ENCODE data around the gene PBRM1. TPM values are rescaled to one million over a fixed set of nuclear protein-coding genes. Genes with fewer than 3 reads are reported as not detected.

PBRM1 gene
- polyA plus RNA-seq, 1 donor (not counting 4 experiments of a cell fraction or from before 2014, with no cell fraction given), result 26.0 TPM

DNA sequence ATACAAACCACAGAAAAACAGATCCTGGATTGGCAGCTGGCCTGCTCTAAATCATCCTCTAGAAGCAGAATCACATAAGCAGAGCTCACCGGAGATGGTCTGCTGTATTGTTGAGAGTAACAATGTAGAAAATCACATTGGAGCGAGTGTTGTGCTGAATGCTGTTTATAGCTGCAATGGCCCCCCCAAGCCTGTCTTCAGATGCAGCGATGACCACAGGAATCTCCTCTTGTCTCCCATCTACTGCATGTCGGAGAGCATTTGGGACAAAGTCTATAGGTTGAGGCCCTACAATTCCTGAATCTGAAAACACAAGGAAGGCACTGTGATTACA, 11.9 kb upstream of the PBRM1 start:
- H3K27ac ChIP-seq (ENCODE audit: control insufficient read depth, insufficient read depth, low read length), result no peak overlapping the region
- no peak for FAIRE-seq
- H3K9me3 ChIP-seq (ENCODE audit: control insufficient read depth, low read depth, low read length), result no peaks in the 10 kb centered on the region
- TF ChIP-seq EZH2 (IDR thresholded peaks at IDR 0.05; ENCODE audit: low read length), result no peak
- TF ChIP-seq, protein P1, sequence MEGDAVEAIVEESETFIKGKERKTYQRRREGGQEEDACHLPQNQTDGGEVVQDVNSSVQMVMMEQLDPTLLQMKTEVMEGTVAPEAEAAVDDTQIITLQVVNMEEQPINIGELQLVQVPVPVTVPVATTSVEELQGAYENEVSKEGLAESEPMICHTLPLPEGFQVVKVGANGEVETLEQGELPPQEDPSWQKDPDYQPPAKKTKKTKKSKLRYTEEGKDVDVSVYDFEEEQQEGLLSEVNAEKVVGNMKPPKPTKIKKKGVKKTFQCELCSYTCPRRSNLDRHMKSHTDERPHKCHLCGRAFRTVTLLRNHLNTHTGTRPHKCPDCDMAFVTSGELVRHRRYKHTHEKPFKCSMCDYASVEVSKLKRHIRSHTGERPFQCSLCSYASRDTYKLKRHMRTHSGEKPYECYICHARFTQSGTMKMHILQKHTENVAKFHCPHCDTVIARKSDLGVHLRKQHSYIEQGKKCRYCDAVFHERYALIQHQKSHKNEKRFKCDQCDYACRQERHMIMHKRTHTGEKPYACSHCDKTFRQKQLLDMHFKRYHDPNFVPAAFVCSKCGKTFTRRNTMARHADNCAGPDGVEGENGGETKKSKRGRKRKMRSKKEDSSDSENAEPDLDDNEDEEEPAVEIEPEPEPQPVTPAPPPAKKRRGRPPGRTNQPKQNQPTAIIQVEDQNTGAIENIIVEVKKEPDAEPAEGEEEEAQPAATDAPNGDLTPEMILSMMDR (optimal IDR thresholded peaks at IDR 0.05 in 1 of 3, IDR thresholded peaks at IDR 0.05 in 1 of 3, conservative IDR thresholded peaks at IDR 0.05 in 1 of 3; ENCODE audit: extremely low read depth in 1 of 3, insufficient read depth in 2 of 3, low read length in 3 of 3), result no peak
- no peak overlapping the region for H3K4me2 ChIP-seq (ENCODE audit: control insufficient read depth, extremely low read depth, insufficient read depth, low read depth, low read length)
- dilution Hi-C loops (cut with MboI; ENCODE audit: extremely low pct_ligation_motif_present, low sequenced_read_pairs), result no loop called here
- no peak for DNase-seq (ENCODE audit: low read depth, low spot score)
- no peaks in the 10 kb centered on the region for H3K9me1 ChIP-seq (ENCODE audit: control insufficient read depth, extremely low read depth, insufficient read depth, low read length)
- H2AFZ ChIP-seq (ENCODE audit: control insufficient read depth, low read length), result no peak overlapping the region
- no peak overlapping the region for H3K9ac ChIP-seq (ENCODE audit: control insufficient read depth, extremely low read depth, insufficient read depth, low read length)
- peaks cover 5% of the 10 kb centered on the region for H4K20me1 ChIP-seq (ENCODE audit: control insufficient read depth, extremely low read depth, insufficient read depth, low read length)
- H3K4me1 ChIP-seq (ENCODE audit: control insufficient read depth, extremely low read depth, insufficient read depth, low read length), result no peaks in the 10 kb centered on the region
- peaks cover 12% of the 10 kb centered on the region for H3K79me2 ChIP-seq (ENCODE audit: control insufficient read depth, insufficient read depth, low read length)
- peaks cover 23 to 32% of the 10 kb centered on the region in 2 experiments for H3K36me3 ChIP-seq (ENCODE audit: control insufficient read depth in 2 of 2, extremely low read depth in 1 of 2, insufficient read depth in 2 of 2, low read length in 2 of 2)
- H3K27me3 ChIP-seq (ENCODE audit: control insufficient read depth, extremely low read depth, insufficient read depth, low read length), result no peaks in the 10 kb centered on the region
- no peak overlapping the region for H3K4me3 ChIP-seq (ENCODE audit: control insufficient read depth in 2 of 3, extremely low read depth in 1 of 3, insufficient read depth in 2 of 3, low read depth in 1 of 3, low read length in 3 of 3)

DNA sequence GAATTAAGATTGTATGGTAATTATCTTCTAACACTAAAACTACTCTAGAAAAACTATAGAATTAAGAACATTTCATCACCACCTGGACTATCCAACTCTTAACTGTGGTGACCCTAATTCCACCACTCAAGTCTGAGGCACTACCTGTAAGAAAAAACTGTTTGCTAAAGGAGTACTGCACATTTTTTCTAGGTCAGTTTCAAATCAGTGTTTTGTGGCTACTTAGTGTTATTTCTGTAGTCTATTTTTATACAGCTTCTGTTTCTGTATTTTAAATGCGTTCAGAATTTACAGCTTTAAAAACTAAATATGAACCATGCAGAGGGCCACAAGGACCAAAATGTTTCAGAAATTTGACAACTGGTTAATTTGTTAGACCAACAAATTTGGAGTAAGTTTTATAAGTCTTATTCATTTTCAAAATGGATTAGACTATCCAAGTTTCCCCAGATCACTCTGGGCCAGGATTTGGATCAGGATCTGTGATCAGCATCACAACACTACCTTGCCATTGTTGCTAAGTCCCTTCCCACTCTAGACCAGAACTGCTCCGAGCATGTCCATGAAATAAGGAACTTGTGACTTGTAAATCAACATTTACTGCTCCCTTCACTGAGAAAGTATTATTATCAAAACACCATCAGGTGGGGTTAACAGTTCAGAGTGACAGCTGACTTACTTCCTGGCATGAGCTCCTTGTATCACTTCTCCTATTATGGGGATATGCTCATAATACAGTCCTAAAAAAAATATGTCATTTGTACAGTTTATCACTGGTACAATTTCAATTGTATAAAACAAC, 11.3 kb upstream of the PBRM1 start:
- H3K79me2 ChIP-seq (ENCODE audit: control insufficient read depth, insufficient read depth, low read length), result peaks cover 6% of the 10 kb centered on the region
- TF ChIP-seq EZH2 (IDR thresholded peaks at IDR 0.05; ENCODE audit: low read length), result no peak
- TF ChIP-seq, protein P1 (optimal IDR thresholded peaks at IDR 0.05 in 1 of 3, IDR thresholded peaks at IDR 0.05 in 1 of 3, conservative IDR thresholded peaks at IDR 0.05 in 1 of 3; ENCODE audit: extremely low read depth in 1 of 3, insufficient read depth in 2 of 3, low read length in 3 of 3), result no peak
- H3K9me1 ChIP-seq (ENCODE audit: control insufficient read depth, extremely low read depth, insufficient read depth, low read length), result no peaks in the 10 kb centered on the region
- H3K9ac ChIP-seq (ENCODE audit: control insufficient read depth, extremely low read depth, insufficient read depth, low read length), result no peak overlapping the region
- no peaks in the 10 kb centered on the region for H3K27me3 ChIP-seq (ENCODE audit: control insufficient read depth, extremely low read depth, insufficient read depth, low read length)
- H3K36me3 ChIP-seq (ENCODE audit: control insufficient read depth in 2 of 2, extremely low read depth in 1 of 2, insufficient read depth in 2 of 2, low read length in 2 of 2), result peaks cover 27 to 35% of the 10 kb centered on the region in 2 experiments
- no peaks in the 10 kb centered on the region for H3K9me3 ChIP-seq (ENCODE audit: control insufficient read depth, low read depth, low read length)
- H3K4me1 ChIP-seq (ENCODE audit: control insufficient read depth, extremely low read depth, insufficient read depth, low read length), result no peaks in the 10 kb centered on the region
- peaks cover 5% of the 10 kb centered on the region for H4K20me1 ChIP-seq (ENCODE audit: control insufficient read depth, extremely low read depth, insufficient read depth, low read length)
- DNase-seq (ENCODE audit: low read depth, low spot score) (no peak), FAIRE-seq (no peak)
- dilution Hi-C loops (cut with MboI; ENCODE audit: extremely low pct_ligation_motif_present, low sequenced_read_pairs), result no loop called here
- no peak overlapping the region for H3K27ac ChIP-seq (ENCODE audit: control insufficient read depth, insufficient read depth, low read length)
- H3K4me3 ChIP-seq (ENCODE audit: control insufficient read depth in 2 of 3, extremely low read depth in 1 of 3, insufficient read depth in 2 of 3, low read depth in 1 of 3, low read length in 3 of 3), result no peak overlapping the region
- no peak overlapping the region for H3K4me2 ChIP-seq (ENCODE audit: control insufficient read depth, extremely low read depth, insufficient read depth, low read depth, low read length)
- H2AFZ ChIP-seq (ENCODE audit: control insufficient read depth, low read length), result no peak overlapping the region

All from keratinocyte (primary cell).